ENCODE results near the gene CARD11.

CARD11 gene

GRCh38 chr7:2979951-2980350 lies 63.7 kb downstream of the CARD11 start:
- no peak for DNase-seq

DNA sequence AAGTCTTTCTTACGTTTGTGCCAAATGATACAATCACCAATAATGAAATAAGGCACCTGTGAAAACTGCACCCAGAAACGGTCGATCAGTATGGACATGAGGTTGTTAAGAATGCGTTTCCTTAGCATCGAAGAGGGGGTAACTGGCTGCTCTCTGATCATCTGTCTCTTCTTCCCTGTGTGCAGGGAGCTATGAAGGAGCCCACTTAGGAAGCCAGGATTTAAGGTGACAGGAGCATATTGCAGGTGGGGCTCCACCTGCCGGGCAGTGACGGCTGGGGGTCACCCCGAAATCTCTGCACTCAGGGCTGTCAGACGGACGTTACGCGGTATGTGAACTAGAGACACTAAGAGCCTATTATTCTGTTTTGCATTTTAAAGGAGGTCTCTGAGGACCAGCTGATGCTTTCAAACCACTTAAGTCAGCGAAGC lies 64.5 kb downstream of the CARD11 start:
- no peak for DNase-seq

DNA sequence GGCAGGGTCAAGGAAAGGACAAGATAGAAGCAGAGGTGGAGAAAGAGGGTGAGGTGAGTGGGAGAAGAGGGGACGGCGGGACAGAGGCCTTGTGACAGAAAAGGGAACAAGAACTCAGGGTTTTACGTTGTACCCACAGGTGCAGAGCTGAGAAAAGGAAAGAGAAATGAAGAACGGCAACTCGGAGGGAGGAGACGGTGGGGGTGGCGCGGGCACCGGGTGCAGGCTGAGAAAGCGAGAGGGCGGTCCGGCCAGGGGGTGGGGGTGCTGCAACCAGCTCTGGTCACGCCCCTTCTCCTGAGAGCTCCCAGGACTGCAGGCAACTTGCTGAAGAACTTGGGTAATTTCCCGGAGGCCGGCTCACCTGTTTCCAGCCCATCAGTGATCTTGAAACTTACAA lies 65.3 kb downstream of the CARD11 start:
- no peak for DNase-seq

DNA sequence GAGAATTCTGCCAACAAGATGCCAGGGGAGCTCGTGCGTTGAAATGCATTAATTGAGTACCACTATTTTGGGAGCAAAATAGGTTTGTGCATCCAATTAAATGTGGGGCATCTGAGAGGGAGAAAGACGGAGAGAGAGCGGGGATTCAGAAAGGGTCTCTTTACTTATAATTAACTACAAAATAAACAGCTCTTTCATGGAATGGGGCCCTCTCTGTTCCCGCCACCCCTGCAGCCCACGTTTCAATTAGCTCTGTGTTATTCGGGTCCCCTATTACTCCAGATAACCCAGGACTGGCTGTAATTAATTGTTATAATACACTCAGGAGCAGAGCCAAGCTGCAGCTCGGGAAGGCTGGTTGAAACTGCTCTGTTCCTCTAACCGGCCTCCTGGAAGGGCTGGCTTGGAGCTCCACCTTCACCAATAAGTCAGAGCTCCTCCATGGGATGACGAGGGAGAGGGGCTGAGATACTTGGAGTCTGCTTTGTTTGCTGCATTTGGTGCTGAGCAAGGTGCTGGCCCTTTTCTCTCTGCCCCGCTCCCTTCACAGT lies 67.8 kb downstream of the CARD11 start:
- no peak for DNase-seq

DNA sequence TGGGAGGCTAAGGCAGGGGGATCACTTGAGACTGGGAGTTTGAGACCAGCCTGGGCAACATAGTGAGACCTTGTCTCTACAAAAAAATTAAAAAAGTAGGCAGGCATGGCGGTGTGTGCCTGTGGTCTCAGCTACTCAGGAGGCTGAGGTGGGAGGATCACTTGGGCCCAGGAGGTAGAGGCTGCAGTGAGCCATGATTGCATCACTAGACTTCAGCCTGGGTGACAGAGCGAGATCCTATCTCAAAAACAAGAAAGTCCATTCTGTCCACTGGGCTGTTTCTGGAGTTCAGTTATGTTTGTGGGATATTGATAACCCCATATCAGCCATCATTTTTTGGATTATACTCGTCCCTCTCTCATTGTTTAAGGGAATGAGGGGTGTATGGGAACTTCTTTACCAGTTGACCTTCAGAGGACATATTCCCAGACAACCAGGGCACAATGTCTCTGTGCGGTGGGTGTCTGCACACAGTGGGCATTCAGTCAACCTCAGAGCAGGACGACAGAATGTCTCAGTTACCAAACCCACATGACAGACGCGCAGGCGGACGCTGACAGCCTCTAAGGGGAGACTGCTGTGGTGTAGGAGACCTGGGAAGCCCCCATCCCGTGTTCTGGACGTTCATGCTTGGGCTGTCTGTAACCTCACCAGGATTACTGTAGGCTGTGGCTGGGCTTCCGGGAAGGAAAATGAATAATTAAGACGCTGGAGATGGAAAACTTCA lies 69.4 kb downstream of the CARD11 start:
- no peak for DNase-seq

DNA sequence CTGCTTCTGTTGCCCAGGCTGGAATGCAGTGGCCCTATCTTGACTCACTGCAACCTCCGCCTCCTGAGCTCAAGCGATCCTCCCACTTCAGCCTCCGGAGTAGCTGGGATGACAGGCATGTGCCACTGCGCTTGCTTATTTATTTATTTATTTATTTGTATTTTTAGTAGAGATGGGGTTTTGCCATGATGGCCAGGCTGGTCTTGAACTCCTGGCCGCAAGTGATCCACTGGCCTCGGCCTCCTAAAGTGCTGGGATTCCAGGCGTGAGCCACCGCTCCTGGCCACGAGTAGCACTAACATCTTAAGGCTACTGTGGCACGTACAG lies 70.9 kb downstream of the CARD11 start:
- no peak for DNase-seq

GRCh38 chr7:2971914-2972834 lies 71.5 kb downstream of the CARD11 start:
- no peak for DNase-seq

DNA sequence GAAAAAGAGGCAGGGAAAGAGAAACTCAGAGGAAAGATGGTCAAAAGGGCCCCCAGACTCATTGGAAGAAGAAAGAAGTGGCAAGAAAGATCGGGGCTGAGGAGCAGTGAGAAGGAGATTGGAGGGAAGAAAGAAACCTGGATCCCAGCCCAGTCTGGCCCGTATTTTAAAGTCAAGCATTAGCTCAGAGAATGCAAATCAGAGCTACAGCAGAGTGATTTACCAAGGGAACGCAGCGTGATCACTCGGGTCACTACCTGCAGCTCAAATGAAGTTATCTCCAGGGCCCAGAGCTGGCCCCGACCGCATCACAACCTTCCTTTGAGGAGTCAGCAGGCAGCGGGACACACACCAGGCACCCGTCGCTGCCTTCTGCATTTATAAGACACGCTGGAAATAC lies 72.8 kb downstream of the CARD11 start:
- DNase-seq: no peak

DNA sequence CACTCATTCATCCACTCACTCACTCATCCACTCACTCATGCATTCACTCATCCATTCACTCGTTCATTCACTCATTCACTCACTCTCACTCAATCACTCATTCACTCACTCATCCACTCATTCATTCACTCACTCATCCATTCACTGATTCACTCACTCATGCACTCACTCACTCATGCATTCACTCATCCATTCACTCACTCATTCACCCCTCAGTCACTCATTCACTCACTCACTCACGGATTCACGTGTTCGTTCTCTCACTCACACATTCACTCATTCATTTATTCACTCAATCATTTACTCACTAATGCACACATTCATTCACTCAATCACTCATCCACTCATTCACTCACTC lies 73.4 kb downstream of the CARD11 start:
- DNase-seq: no peak

GRCh38 chr7:2969398-2970306 lies 74.0 kb downstream of the CARD11 start:
- DNase-seq: no peak

- no peak for DNase-seq
These were observed 74.9 kb downstream of the CARD11 start for GRCh38 chr7:2968616-2969397.

GRCh38 chr7:2968176-2968575 lies 75.5 kb downstream of the CARD11 start:
- DNase-seq: no peak

DNA sequence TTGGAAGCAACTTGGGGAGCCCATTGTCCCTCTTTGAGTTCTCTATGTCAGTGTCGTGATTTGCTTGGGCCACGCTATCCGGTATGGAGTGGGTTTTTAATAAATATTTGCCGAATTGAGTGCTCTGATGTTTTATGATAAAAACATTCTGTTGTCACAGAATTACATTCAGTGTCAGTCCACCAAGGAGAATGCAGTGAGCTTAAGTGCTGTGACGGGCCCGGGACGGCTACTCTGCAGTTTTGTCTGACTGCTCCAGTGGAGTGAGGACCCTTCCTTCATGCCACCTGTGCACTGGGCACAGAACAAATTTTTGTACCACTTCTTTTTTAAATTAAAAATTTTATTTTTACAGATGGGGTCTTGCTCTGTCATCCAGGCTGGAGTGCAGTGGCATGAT lies 76.0 kb downstream of the CARD11 start:
- DNase-seq: no peak

GRCh38 chr7:2967253-2967652 lies 76.4 kb downstream of the CARD11 start:
- no peak for DNase-seq

DNA sequence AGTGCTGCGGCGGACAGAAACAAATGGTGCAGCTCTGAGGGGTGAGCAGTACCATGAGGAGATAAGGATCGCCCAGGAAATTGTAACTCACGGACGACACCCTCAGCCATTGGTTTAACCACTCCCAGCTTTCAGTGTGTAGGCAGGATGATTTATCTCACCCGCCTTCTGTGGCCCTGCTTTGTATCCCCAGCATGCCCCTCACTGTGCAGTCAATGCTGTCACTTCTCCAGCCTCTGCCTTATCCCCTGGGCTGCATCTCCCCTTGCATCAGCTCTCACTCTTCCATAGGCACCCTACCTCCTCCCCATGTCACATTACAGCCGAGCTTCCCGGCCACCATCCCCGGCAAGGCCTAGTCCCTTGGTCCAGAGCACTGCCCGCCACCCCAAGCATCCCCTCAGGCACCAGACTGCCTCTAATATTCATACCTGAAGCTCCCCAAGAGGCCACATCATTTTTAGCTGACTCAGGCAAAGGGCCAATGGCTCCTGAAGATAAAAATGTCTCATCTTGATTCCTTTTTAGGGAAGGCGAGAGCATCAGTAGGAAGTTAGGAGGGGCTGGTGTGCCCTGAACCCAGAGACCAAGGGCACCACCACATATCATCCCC lies 77.1 kb downstream of the CARD11 start:
- no peak for DNase-seq

DNA sequence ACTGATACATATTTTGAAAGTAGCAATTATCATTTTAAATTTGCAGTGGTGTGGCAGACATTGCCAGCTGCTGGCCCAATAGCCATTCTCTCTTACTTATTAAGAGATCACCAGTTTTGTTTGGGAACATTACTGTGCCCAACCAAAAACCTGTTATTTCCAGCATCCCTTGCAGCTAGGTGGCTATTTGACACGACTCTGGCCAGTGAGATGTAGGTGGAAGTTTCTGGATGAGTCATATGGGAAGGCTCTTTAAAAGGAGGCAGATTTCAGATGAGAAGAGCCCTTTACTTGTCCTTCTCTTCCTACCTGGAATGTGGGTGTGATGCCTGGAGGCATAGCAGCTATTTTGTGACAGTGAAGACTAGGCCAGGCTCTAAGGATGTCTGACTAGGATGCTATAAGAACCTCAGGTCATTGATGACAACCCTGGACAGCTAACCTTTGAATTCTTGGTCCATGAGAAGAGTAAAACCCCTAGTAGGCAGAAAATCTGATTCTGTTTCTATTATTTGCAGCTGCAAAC lies 77.9 kb downstream of the CARD11 start:
- DNase-seq: no peak

- no peak for DNase-seq
These were observed 78.4 kb downstream of the CARD11 start for GRCh38 chr7:2965301-2965700.

GRCh38 chr7:2964208-2964607 lies 79.5 kb downstream of the CARD11 start:
- DNase-seq: no peak

DNA sequence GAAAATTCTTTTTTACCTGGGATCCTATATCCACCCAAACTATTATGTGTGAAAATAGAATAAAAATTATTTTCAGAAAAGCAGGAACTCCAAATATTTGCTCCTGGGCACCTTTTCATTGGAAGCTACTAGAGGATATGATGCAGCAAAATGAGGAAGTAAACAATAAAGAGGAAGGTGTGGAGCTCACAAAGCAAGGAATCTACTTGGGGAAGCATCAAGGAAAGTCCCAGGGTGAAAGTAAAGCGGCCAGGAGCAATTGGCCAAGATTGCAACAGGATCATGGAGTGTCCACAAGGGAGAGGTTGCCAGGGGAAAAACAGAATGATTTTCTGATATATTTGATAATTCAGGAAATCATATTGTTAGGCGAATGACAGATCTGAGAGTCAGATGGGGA lies 80.8 kb downstream of the CARD11 start:
- no peak for DNase-seq

- no peak for DNase-seq
These were observed 83.7 kb downstream of the CARD11 start for GRCh38 chr7:2959828-2960599.
